ENCODE measurements around the gene EXOSC5.

- TF ChIP-seq, protein P1, sequence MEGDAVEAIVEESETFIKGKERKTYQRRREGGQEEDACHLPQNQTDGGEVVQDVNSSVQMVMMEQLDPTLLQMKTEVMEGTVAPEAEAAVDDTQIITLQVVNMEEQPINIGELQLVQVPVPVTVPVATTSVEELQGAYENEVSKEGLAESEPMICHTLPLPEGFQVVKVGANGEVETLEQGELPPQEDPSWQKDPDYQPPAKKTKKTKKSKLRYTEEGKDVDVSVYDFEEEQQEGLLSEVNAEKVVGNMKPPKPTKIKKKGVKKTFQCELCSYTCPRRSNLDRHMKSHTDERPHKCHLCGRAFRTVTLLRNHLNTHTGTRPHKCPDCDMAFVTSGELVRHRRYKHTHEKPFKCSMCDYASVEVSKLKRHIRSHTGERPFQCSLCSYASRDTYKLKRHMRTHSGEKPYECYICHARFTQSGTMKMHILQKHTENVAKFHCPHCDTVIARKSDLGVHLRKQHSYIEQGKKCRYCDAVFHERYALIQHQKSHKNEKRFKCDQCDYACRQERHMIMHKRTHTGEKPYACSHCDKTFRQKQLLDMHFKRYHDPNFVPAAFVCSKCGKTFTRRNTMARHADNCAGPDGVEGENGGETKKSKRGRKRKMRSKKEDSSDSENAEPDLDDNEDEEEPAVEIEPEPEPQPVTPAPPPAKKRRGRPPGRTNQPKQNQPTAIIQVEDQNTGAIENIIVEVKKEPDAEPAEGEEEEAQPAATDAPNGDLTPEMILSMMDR (IDR thresholded peaks at IDR 0.05; ENCODE audit: borderline replicate concordance, extremely low read depth, low read length, poor library complexity, severe bottlenecking) = no peak
- TF ChIP-seq EZH2 (IDR thresholded peaks at IDR 0.05; ENCODE audit: borderline replicate concordance, low read depth, low read length, severe bottlenecking) = no peak
Measured at GRCh38 chr19:41373993-41374392, 23.2 kb downstream of the EXOSC5 start.
